ENCODE measurements around the gene HTT. TPM values are rescaled to one million over a fixed set of nuclear protein-coding genes. Genes with fewer than 3 reads are reported as not detected.

The HTT gene
- total and polyA plus RNA-seq, 10 of the 15 experiments (the other 5 are each of a cell fraction or from before 2014, with no cell fraction given): 3.3 to 113 (median 43.3) TPM

DNA sequence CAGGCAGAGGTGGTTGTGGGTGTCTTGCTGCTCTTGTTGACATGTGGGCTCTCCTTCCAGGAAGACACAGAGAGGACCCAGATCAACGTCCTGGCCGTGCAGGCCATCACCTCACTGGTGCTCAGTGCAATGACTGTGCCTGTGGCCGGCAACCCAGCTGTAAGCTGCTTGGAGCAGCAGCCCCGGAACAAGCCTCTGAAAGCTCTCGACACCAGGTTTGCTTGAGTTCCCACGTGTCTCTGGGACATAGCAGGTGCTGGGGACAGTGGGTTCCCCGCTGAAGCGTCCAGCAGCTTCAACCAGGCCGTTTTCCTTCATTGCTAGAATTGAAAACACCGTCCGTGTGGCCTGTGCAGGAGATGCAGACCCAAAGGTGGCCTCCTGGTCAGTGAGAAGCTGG lies 148.9 kb downstream of the HTT start:
- CTCF ChIA-PET: no interaction called here
- 95% methylated on average over 11 of the region's 11 CpGs for WGBS (ENCODE audit: insufficient coverage, insufficient replicate concordance, low lambda C conversion rate, missing lambda C conversion rate)
- Histone ChIP-seq H3K79me2 (ENCODE audit: control insufficient read depth, insufficient read depth, low read length) (no peaks in the 10 kb centered on the region), H3K4me1 (ENCODE audit: control insufficient read depth, insufficient read depth, low read length) (no peaks in the 10 kb centered on the region), H3K9ac (ENCODE audit: control insufficient read depth, insufficient read depth, low read length) (no peak overlapping the region), H3K27ac (ENCODE audit: control insufficient read depth, insufficient read depth) (no peak overlapping the region), H2AFZ (ENCODE audit: control insufficient read depth, low read depth, low read length) (no peak overlapping the region), H3K4me2 (ENCODE audit: control insufficient read depth, insufficient read depth) (no peak overlapping the region), H3K4me3 (no peak overlapping the region), H3K9me3 (replicated peaks; ENCODE audit: control insufficient read depth, insufficient read depth, low read length) (no peaks in the 10 kb centered on the region), H4K20me1 (ENCODE audit: control insufficient read depth, insufficient read depth) (no peaks in the 10 kb centered on the region), H3K27me3 (replicated peaks in 1 of 2; ENCODE audit: control insufficient read depth in 2 of 2, insufficient read depth in 2 of 2, low read length in 1 of 2) (no peaks in the 10 kb centered on the region), H3K36me3 (ENCODE audit: control insufficient read depth in 2 of 2, insufficient read depth in 2 of 2, low read length in 1 of 2) (peaks cover 37 to 51% of the 10 kb centered on the region in 2 experiments)
- no peak for FAIRE-seq
- RAD21 ChIA-PET (ENCODE audit: unreplicated experiment): no interaction called here
- intact Hi-C loops (cut with micrococcal nuclease; ENCODE audit: unreplicated experiment) (no loop called here), in situ Hi-C loops (cut with MboI) (no loop called here)
- SMC1A ChIA-PET (ENCODE audit: uncharacterized antibody, unreplicated experiment): no interaction called here
- TF ChIP-seq BCL11A (IDR thresholded peaks at IDR 0.05; ENCODE audit: low read depth, low read length): no peak
- POLR2A ChIA-PET: no interaction called here
- no TSS peak for BruUV-seq (replicated peaks)
- no peak for ATAC-seq
- DNase-seq (ENCODE audit: low read depth, low spot score): no peak

DNA sequence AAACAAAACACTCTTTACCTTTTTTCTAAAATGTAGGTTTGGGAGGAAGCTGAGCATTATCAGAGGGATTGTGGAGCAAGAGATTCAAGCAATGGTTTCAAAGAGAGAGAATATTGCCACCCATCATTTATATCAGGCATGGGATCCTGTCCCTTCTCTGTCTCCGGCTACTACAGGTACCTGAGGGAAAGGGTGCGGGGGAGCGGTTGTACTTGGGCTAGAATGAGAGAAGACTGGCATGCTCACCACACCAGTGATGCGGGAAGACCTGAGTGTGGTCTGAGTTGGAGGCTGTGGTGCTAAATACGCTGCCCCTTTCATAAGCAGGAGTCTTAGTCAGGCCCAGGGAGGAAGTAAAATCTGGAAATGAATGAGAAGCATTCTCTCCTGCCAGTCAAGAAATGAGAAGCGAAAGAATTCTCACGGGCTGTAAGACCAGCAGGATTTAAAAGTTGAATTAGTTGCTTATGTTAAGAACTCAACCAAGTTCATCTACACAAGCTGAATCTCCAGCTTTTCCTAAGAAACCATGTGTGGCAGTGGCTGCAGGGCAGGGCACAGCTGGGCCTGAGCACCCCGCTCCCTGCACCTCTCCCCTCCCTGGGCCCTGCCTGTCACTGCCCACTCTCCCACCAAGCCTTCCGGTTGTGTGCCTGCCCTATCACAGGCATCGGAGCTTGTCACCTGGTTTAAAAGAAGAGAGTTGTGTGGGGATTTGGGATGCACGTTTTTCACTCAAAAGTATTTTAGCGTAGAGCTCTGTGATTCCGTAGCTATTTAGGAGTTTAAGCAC lies 149.7 kb downstream of the HTT start:
- SMC1A ChIA-PET (ENCODE audit: uncharacterized antibody, unreplicated experiment): no interaction called here
- no peak overlapping the region for H3K4me3 ChIP-seq
- FAIRE-seq (no peak), DNase-seq (ENCODE audit: low read depth, low spot score) (no peak), ATAC-seq (no peak)
- H3K4me2 ChIP-seq (ENCODE audit: control insufficient read depth, insufficient read depth): no peak overlapping the region
- no peak for TF ChIP-seq IRF4 (IDR thresholded peaks at IDR 0.05; ENCODE audit: low read depth, low read length)
- RAD21 ChIA-PET (ENCODE audit: unreplicated experiment): no interaction called here
- intact Hi-C loops (cut with micrococcal nuclease; ENCODE audit: unreplicated experiment) (no loop called here), in situ Hi-C loops (cut with MboI) (no loop called here)
- POLR2A ChIA-PET: no interaction called here
- H2AFZ ChIP-seq (ENCODE audit: control insufficient read depth, low read depth, low read length): no peak overlapping the region
- peaks cover 40 to 53% of the 10 kb centered on the region in 2 experiments for H3K36me3 ChIP-seq (ENCODE audit: control insufficient read depth in 2 of 2, insufficient read depth in 2 of 2, low read length in 1 of 2)
- TSS peak; percentile 31 for BruUV-seq (replicated peaks)
- H3K9ac ChIP-seq (ENCODE audit: control insufficient read depth, insufficient read depth, low read length): no peak overlapping the region
- no peaks in the 10 kb centered on the region for H3K9me3 ChIP-seq (replicated peaks; ENCODE audit: control insufficient read depth, insufficient read depth, low read length)
- 88% methylated on average over 13 of the region's 13 CpGs for WGBS (ENCODE audit: insufficient coverage, insufficient replicate concordance, low lambda C conversion rate, missing lambda C conversion rate)
- no peaks in the 10 kb centered on the region for H3K27me3 ChIP-seq (replicated peaks in 1 of 2; ENCODE audit: control insufficient read depth in 2 of 2, insufficient read depth in 2 of 2, low read length in 1 of 2)
- H4K20me1 ChIP-seq (ENCODE audit: control insufficient read depth, insufficient read depth): no peaks in the 10 kb centered on the region
- CTCF ChIA-PET: interaction anchor here (1.8 kb wide), 1 partner anchor 256 kb away, joined by 5 read pairs; no protein-coding TSS in a partner anchor
- H3K27ac ChIP-seq (ENCODE audit: control insufficient read depth, insufficient read depth): no peak overlapping the region
- H3K4me1 ChIP-seq (ENCODE audit: control insufficient read depth, insufficient read depth, low read length): no peaks in the 10 kb centered on the region
- no peaks in the 10 kb centered on the region for H3K79me2 ChIP-seq (ENCODE audit: control insufficient read depth, insufficient read depth, low read length)

Measured in GM12878 (cell line).